ENCODE measurements around the gene AADAT.

GRCh38 chr4:170033999-170034398, 55.8 kb downstream of the AADAT start:
- TF ChIP-seq POLR2A (IDR thresholded peaks at IDR 0.05) (no peak), CTCF (IDR thresholded peaks at IDR 0.05) (no peak)
